Measurements from ENCODE around the gene CTTN.

- no peak for TF ChIP-seq TCF12 (IDR thresholded peaks at IDR 0.05; ENCODE audit: low read depth, low read length)
- TF ChIP-seq POLR2AphosphoS5 (IDR thresholded peaks at IDR 0.05; ENCODE audit: low read length): no peak
- no peak for TF ChIP-seq NRF1 (conservative IDR thresholded peaks at IDR 0.05; ENCODE audit: low read depth, low read length)
- no peak for TF ChIP-seq CTCF (IDR thresholded peaks at IDR 0.05 in 2 of 3, conservative IDR thresholded peaks at IDR 0.05 in 1 of 3; ENCODE audit: control insufficient read depth in 2 of 3, extremely low read depth in 1 of 3, insufficient read depth in 1 of 3, low read depth in 3 of 3, low read length in 3 of 3)
- no peak for TF ChIP-seq POLR2A (IDR thresholded peaks at IDR 0.05; ENCODE audit: low read depth, low read length)
- TF ChIP-seq ZBED1 (IDR thresholded peaks at IDR 0.05; ENCODE audit: borderline replicate concordance): no peak
- no peak for TF ChIP-seq ZZZ3 (IDR thresholded peaks at IDR 0.05; ENCODE audit: control insufficient read depth, insufficient read length, low read depth)
- no peak for TF ChIP-seq CEBPB (IDR thresholded peaks at IDR 0.05; ENCODE audit: borderline replicate concordance in 1 of 2, low read depth in 2 of 2, low read length in 2 of 2)
- no peak for TF ChIP-seq CHD2 (IDR thresholded peaks at IDR 0.05; ENCODE audit: borderline replicate concordance, low read depth, low read length)
- TF ChIP-seq EGR1 (IDR thresholded peaks at IDR 0.05; ENCODE audit: borderline replicate concordance in 1 of 2, low read depth in 2 of 2, low read length in 2 of 2): no peak
- TF ChIP-seq RCOR1 (conservative IDR thresholded peaks at IDR 0.05; ENCODE audit: low read depth, low read length): no peak
Observed at GRCh38 chr11:70455354-70455753, 57.0 kb downstream of the CTTN start.
